H9 (cell line): ENCODE results near the gene WDR27. TPM values are rescaled to one million over a fixed set of nuclear protein-coding genes. Genes with fewer than 3 reads are reported as not detected.

Experiments
- DNase-seq: peaks from one replicate; pipeline ENCODE4 v3.0.0-alpha.2; 2017
- H2AFZ ChIP-seq: one replicate; pipeline ENCODE4 v1.6.1; 2013; ENCODE audit warnings: mild to moderate bottlenecking, low read length, control low read depth, moderate library complexity
- H2AK5ac ChIP-seq: 2 replicates; pipeline ENCODE4 v1.6.1; 2013; ENCODE audit warnings: low read length, control low read depth, mixed read lengths; ENCODE audit not compliant: insufficient read length
- H2BK120ac ChIP-seq: one replicate; pipeline ENCODE4 v1.6.1; 2013; ENCODE audit warnings: low read depth, mild to moderate bottlenecking, low read length, control low read depth, inconsistent platforms; ENCODE audit not compliant: poor library complexity, severe bottlenecking
- H2BK12ac ChIP-seq: 2 replicates; pipeline ENCODE4 v1.6.1; 2013; ENCODE audit warnings: low read length, control low read depth, mixed read lengths, low read depth; ENCODE audit not compliant: insufficient read length
- H2BK15ac ChIP-seq: 2 replicates; pipeline ENCODE4 v1.6.1; 2013; ENCODE audit warnings: low read depth, low read length, control low read depth
- H2BK20ac ChIP-seq: one replicate; pipeline ENCODE4 v1.6.1; 2013; ENCODE audit warnings: low read depth, mild to moderate bottlenecking, low read length, control low read depth, inconsistent platforms; ENCODE audit not compliant: poor library complexity, severe bottlenecking
- H2BK5ac ChIP-seq: 2 replicates; pipeline ENCODE4 v1.6.1; 2013; ENCODE audit warnings: low read length, control low read depth, mixed read lengths; ENCODE audit not compliant: insufficient read length
- H3K14ac ChIP-seq: 2 replicates; pipeline ENCODE4 v1.6.1; 2013; ENCODE audit warnings: low read length, control low read depth; ENCODE audit not compliant: insufficient read depth
- H3K18ac ChIP-seq: 2 replicates; pipeline ENCODE4 v1.6.1; 2013; ENCODE audit warnings: low read depth, mild to moderate bottlenecking, mixed read lengths, low read length, control low read depth; ENCODE audit not compliant: insufficient read length
- H3K23ac ChIP-seq: 2 replicates; pipeline ENCODE4 v1.6.1; 2013; ENCODE audit warnings: low read length, control low read depth, mixed read lengths, low read depth; ENCODE audit not compliant: insufficient read length
- H3K23me2 ChIP-seq: 2 replicates; pipeline ENCODE4 v1.6.1; 2013; ENCODE audit warnings: low read depth, mild to moderate bottlenecking, mixed read lengths, low read length, control low read depth; ENCODE audit not compliant: insufficient read length, poor library complexity, severe bottlenecking
- H3K27ac ChIP-seq: 2 replicates; pipeline ENCODE4 v1.5.1; 2013; ENCODE audit warnings: low read length, control low read depth, mixed read lengths, low read depth; ENCODE audit not compliant: insufficient read length
- H3K27me3 ChIP-seq: 2 replicates; pipeline ENCODE4 v1.6.1; 2013; ENCODE audit warnings: low read length, control low read depth, inconsistent platforms; ENCODE audit not compliant: insufficient read depth
- H3K4ac ChIP-seq: 2 replicates; pipeline ENCODE4 v1.6.1; 2013; ENCODE audit warnings: low read depth, mild to moderate bottlenecking, control low read depth, inconsistent platforms, low read length, moderate library complexity
- H3K4me1 ChIP-seq: 2 replicates; pipeline ENCODE4 v1.6.1; 2013; ENCODE audit warnings: low read length, control low read depth, inconsistent platforms; ENCODE audit not compliant: insufficient read depth
- H3K4me2 ChIP-seq: 2 replicates; pipeline ENCODE4 v1.6.1; 2013; ENCODE audit warnings: low read length, control low read depth, mixed read lengths; ENCODE audit not compliant: insufficient read length, insufficient read depth
- H3K56ac ChIP-seq: 2 replicates; pipeline ENCODE4 v1.6.1; 2013; ENCODE audit warnings: low read depth, mild to moderate bottlenecking, mixed read lengths, low read length, control low read depth; ENCODE audit not compliant: insufficient read length
- H3K79me1 ChIP-seq: 2 replicates; pipeline ENCODE4 v1.6.1; 2013; ENCODE audit warnings: low read depth, mild to moderate bottlenecking, moderate library complexity, low read length, control low read depth, inconsistent platforms; ENCODE audit not compliant: insufficient read depth, poor library complexity, severe bottlenecking
- H3K79me2 ChIP-seq: 2 replicates; pipeline ENCODE4 v1.6.1; 2013; ENCODE audit warnings: low read length, control low read depth, inconsistent platforms; ENCODE audit not compliant: insufficient read depth
- H3K9ac ChIP-seq: 2 replicates; pipeline ENCODE4 v1.6.1; 2013; ENCODE audit warnings: low read length, control low read depth, mixed read lengths; ENCODE audit not compliant: insufficient read length; ENCODE audit errors: extremely low read depth
- H3K9me3 ChIP-seq: one replicate; pipeline ENCODE4 v1.6.1; 2013; ENCODE audit warnings: low read depth, low read length, inconsistent platforms; ENCODE audit not compliant: control insufficient read depth
- H3T11ph ChIP-seq: one replicate; pipeline ENCODE4 v1.6.1; 2013; ENCODE audit warnings: mild to moderate bottlenecking, low read length, control low read depth, inconsistent platforms
- H4K20me1 ChIP-seq: one replicate; pipeline ENCODE4 v1.6.1; 2013; ENCODE audit not compliant: control insufficient read depth, insufficient read length, insufficient read depth
- H4K5ac ChIP-seq: 2 replicates; pipeline ENCODE4 v1.6.1; 2013; ENCODE audit warnings: low read depth, mild to moderate bottlenecking, mixed read lengths, low read length, control low read depth; ENCODE audit not compliant: insufficient read length
- H4K8ac ChIP-seq: replicated peaks from 2 replicates; pipeline ENCODE4 v1.6.1; 2013; ENCODE audit warnings: low read length, control low read depth, mixed read lengths, low read depth; ENCODE audit not compliant: insufficient read length
- H4K91ac ChIP-seq: 2 replicates; pipeline ENCODE4 v1.6.1; 2013; ENCODE audit warnings: low read depth, mild to moderate bottlenecking, moderate library complexity, mixed read lengths, low read length, control low read depth; ENCODE audit not compliant: insufficient read length
- H3K27ac Mint-ChIP-seq, 3 experiments: 2 replicates in 2 of 3; 3 replicates in 1 of 3; pipeline ENCODE4 v1.8.0; 2020 to 2021; ENCODE audit warnings: mixed read lengths in 3 of 3, mild to moderate bottlenecking in 1 of 3, moderate library complexity in 1 of 3
- H3K27me3 Mint-ChIP-seq: 2 replicates; pipeline ENCODE4 v1.8.0; 2021; ENCODE audit warnings: low read depth, mild to moderate bottlenecking, moderate library complexity, mixed read lengths
- H3K36me3 Mint-ChIP-seq, 3 experiments: 2 replicates in 2 of 3; 3 replicates in 1 of 3; pipeline ENCODE4 v1.8.0; 2020 to 2021; ENCODE audit warnings: low read depth in 3 of 3, mixed read lengths in 3 of 3; ENCODE audit not compliant: insufficient read depth in 1 of 3
- H3K4me1 Mint-ChIP-seq, 2 experiments: 2 replicates each; pipeline ENCODE4 v1.8.0; 2020; ENCODE audit warnings: mixed read lengths in 2 of 2
- H3K4me3 Mint-ChIP-seq, 2 experiments: 2 replicates in 1 of 2; 3 replicates in 1 of 2; pipeline ENCODE4 v1.8.0; 2020 to 2021; ENCODE audit warnings: mild to moderate bottlenecking in 2 of 2, mixed read lengths in 2 of 2, moderate library complexity in 1 of 2
- H3K9me3 Mint-ChIP-seq, 2 experiments: 2 replicates in 1 of 2; 3 replicates in 1 of 2; pipeline ENCODE4 v1.8.0; 2020; ENCODE audit warnings: mild to moderate bottlenecking in 2 of 2, mixed read lengths in 2 of 2, moderate library complexity in 1 of 2
- WGBS: extraction: QIAGEN DNeasy Blood & Tissue Kit; methylation state at CpG from one replicate; pipeline ENCODE4 v1.1.7; 2013; ENCODE audit warnings: missing lambda C conversion rate, low lambda C conversion rate, mixed read lengths; ENCODE audit not compliant: insufficient read length; ENCODE audit errors: extremely low coverage; 5-methylcytosine and 5-hydroxymethylcytosine counted together
- total RNA-seq: library from RNA; stranded (reverse); gene quantifications from 2 replicates; pipeline ENCODE4 v1.2.1, GENCODE V29; 2021
- TF ChIP-seq, protein P1 (sequence below): fragments of 200-600 bp; sonication (generic); conservative IDR thresholded peaks from 3 replicates; pipeline ENCODE4 v1.8.0; 2021; ENCODE audit warnings: antibody characterized with exemption, mild to moderate bottlenecking

WDR27 gene
- total RNA-seq, 1 experiment from 2014 or later = 48.7 TPM

DNA sequence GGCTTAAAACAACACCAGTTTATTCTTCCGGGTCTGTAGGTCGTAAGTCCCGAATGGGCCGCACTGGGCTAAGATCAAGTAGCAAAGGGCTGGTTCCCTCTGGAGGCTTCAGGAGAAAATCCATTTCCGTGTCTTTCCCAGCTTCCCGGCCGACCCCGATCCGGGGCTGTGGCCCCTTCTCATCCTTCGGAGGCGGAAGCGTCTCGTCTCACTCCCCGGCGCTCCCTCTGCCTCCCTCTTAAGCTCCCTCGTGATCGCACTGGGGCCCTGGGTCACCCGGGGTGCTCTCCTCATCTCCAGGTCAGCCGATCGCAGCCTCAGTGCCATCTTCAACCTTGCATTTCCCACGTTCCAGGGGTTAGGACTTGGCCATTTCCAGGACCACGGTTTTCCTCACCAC lies 199.4 kb downstream of the WDR27 start:
- H3K9me3 ChIP-seq = no peaks in the 10 kb centered on the region
- H3T11ph ChIP-seq = no peak overlapping the region
- H2BK20ac ChIP-seq = no peak overlapping the region
- Mint-ChIP-seq H3K27me3 (no peaks in the 10 kb centered on the region), H3K9me3 (no peaks in the 10 kb centered on the region; a peak in 1 of 5 replicates), H3K27ac (peak overlapping the region in 1 of 3 experiments; percentile 34; a peak in 2 of 7 replicates), H3K4me3 (no peak overlapping the region), H3K4me1 (0 out of 4 replicates have a peak, but pooled peaks cover 0 to 5% of the 10 kb centered on the region in 2 experiments), H3K36me3 (peaks cover 2 to 6% (median 5%) of the 10 kb centered on the region in 3 experiments; a peak in 5 of 7 replicates)
- H4K5ac ChIP-seq = no peak overlapping the region
- H3K79me2 ChIP-seq = no peaks in the 10 kb centered on the region
- no peak overlapping the region for H3K56ac ChIP-seq
- H2BK12ac ChIP-seq = no peak overlapping the region
- TF ChIP-seq, protein P1, sequence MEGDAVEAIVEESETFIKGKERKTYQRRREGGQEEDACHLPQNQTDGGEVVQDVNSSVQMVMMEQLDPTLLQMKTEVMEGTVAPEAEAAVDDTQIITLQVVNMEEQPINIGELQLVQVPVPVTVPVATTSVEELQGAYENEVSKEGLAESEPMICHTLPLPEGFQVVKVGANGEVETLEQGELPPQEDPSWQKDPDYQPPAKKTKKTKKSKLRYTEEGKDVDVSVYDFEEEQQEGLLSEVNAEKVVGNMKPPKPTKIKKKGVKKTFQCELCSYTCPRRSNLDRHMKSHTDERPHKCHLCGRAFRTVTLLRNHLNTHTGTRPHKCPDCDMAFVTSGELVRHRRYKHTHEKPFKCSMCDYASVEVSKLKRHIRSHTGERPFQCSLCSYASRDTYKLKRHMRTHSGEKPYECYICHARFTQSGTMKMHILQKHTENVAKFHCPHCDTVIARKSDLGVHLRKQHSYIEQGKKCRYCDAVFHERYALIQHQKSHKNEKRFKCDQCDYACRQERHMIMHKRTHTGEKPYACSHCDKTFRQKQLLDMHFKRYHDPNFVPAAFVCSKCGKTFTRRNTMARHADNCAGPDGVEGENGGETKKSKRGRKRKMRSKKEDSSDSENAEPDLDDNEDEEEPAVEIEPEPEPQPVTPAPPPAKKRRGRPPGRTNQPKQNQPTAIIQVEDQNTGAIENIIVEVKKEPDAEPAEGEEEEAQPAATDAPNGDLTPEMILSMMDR = no peak
- no peak overlapping the region for H2BK5ac ChIP-seq
- H3K14ac ChIP-seq = no peak overlapping the region
- H3K4ac ChIP-seq = no peak overlapping the region
- no peaks in the 10 kb centered on the region for H3K27me3 ChIP-seq
- no peak overlapping the region for H2AK5ac ChIP-seq
- no peak overlapping the region for H2AFZ ChIP-seq
- H3K23ac ChIP-seq = no peak overlapping the region
- H3K23me2 ChIP-seq = no peaks in the 10 kb centered on the region
- no peak overlapping the region for H3K27ac ChIP-seq
- H3K79me1 ChIP-seq = no peaks in the 10 kb centered on the region
- no peak overlapping the region for H4K8ac ChIP-seq
- H3K4me1 ChIP-seq = no peaks in the 10 kb centered on the region
- H3K18ac ChIP-seq = no peak overlapping the region
- H3K9ac ChIP-seq = no peak overlapping the region
- H4K91ac ChIP-seq = no peak overlapping the region
- DNase-seq = no peak
- no peak overlapping the region for H2BK120ac ChIP-seq
- no peak overlapping the region for H3K4me2 ChIP-seq
- no peaks in the 10 kb centered on the region for H4K20me1 ChIP-seq
- no peak overlapping the region for H2BK15ac ChIP-seq
- WGBS = no CpG with 5 or more reads among the region's 22 CpGs
